ENCODE data around the gene SPON1.

The SPON1 gene

GRCh38 chr11:14259186-14259784, 296.8 kb downstream of the SPON1 start:
- no peak overlapping the region for H3K4me2 ChIP-seq (ENCODE audit: low read depth, low read length)
- H3F3A ChIP-seq (ENCODE audit: insufficient read depth, low read length) = no peaks in the 10 kb centered on the region
- H3K9me3 ChIP-seq (replicated peaks; ENCODE audit: insufficient read depth, low read length) = no peaks in the 10 kb centered on the region
- H3K27ac ChIP-seq (ENCODE audit: low read length) = no peak overlapping the region
- no peaks in the 10 kb centered on the region for H3K9me2 ChIP-seq (replicated peaks; ENCODE audit: insufficient read depth, low read length)
- DNase-seq = no peak
- TF ChIP-seq EZH2phosphoT487 (IDR thresholded peaks at IDR 0.05; ENCODE audit: low read length) = no peak
- TF ChIP-seq CTCF (IDR thresholded peaks at IDR 0.05; ENCODE audit: low read length) = no peak
- no peak for TF ChIP-seq EZH2 (optimal IDR thresholded peaks at IDR 0.05; ENCODE audit: low read depth, low read length)
- H3K4me3 ChIP-seq (ENCODE audit: low read length) = no peak overlapping the region
- H2AFZ ChIP-seq (ENCODE audit: low read length) = no peak overlapping the region
- H3K9ac ChIP-seq (ENCODE audit: low read length) = no peak overlapping the region
- H3K4me1 ChIP-seq (ENCODE audit: low read length) = no peaks in the 10 kb centered on the region
- no peaks in the 10 kb centered on the region for H4K20me1 ChIP-seq (ENCODE audit: insufficient read depth, low read length)
- H3K36me3 ChIP-seq (replicated peaks; ENCODE audit: insufficient read depth, low read length) = no peaks in the 10 kb centered on the region
- no peaks in the 10 kb centered on the region for H3K79me2 ChIP-seq (ENCODE audit: low read length)
- no peaks in the 10 kb centered on the region for H3K27me3 ChIP-seq (replicated peaks; ENCODE audit: insufficient read depth, low read length)

- H3F3A ChIP-seq (ENCODE audit: insufficient read depth, low read length) = no peaks in the 10 kb centered on the region
- TF ChIP-seq EZH2phosphoT487 (IDR thresholded peaks at IDR 0.05; ENCODE audit: low read length) = no peak
- no peak for TF ChIP-seq EZH2 (optimal IDR thresholded peaks at IDR 0.05; ENCODE audit: low read depth, low read length)
- TF ChIP-seq CTCF (IDR thresholded peaks at IDR 0.05; ENCODE audit: low read length) = no peak
- H3K9me2 ChIP-seq (replicated peaks; ENCODE audit: insufficient read depth, low read length) = no peaks in the 10 kb centered on the region
- H3K36me3 ChIP-seq (replicated peaks; ENCODE audit: insufficient read depth, low read length) = no peaks in the 10 kb centered on the region
- H3K4me1 ChIP-seq (ENCODE audit: low read length) = no peaks in the 10 kb centered on the region
- H3K27me3 ChIP-seq (replicated peaks; ENCODE audit: insufficient read depth, low read length) = no peaks in the 10 kb centered on the region
- no peak overlapping the region for H2AFZ ChIP-seq (ENCODE audit: low read length)
- no peaks in the 10 kb centered on the region for H3K79me2 ChIP-seq (ENCODE audit: low read length)
- H3K27ac ChIP-seq (ENCODE audit: low read length) = no peak overlapping the region
- H3K4me3 ChIP-seq (ENCODE audit: low read length) = no peak overlapping the region
- H4K20me1 ChIP-seq (ENCODE audit: insufficient read depth, low read length) = no peaks in the 10 kb centered on the region
- H3K4me2 ChIP-seq (ENCODE audit: low read depth, low read length) = no peak overlapping the region
- H3K9ac ChIP-seq (ENCODE audit: low read length) = no peak overlapping the region
- no peaks in the 10 kb centered on the region for H3K9me3 ChIP-seq (replicated peaks; ENCODE audit: insufficient read depth, low read length)
- DNase-seq = no peak
Measured at GRCh38 chr11:14259878-14260277, 297.4 kb downstream of the SPON1 start.

GRCh38 chr11:14261066-14261465, 298.5 kb downstream of the SPON1 start:
- DNase-seq = no peak
- Histone ChIP-seq H4K20me1 (ENCODE audit: insufficient read depth, low read length) (no peaks in the 10 kb centered on the region), H3K9ac (ENCODE audit: low read length) (no peak overlapping the region), H3K9me2 (replicated peaks; ENCODE audit: insufficient read depth, low read length) (no peaks in the 10 kb centered on the region), H3K27me3 (replicated peaks; ENCODE audit: insufficient read depth, low read length) (no peaks in the 10 kb centered on the region), H2AFZ (ENCODE audit: low read length) (no peak overlapping the region), H3K4me1 (ENCODE audit: low read length) (no peaks in the 10 kb centered on the region), H3K36me3 (replicated peaks; ENCODE audit: insufficient read depth, low read length) (no peaks in the 10 kb centered on the region), H3K4me2 (ENCODE audit: low read depth, low read length) (no peak overlapping the region), H3K27ac (ENCODE audit: low read length) (no peak overlapping the region), H3K9me3 (replicated peaks; ENCODE audit: insufficient read depth, low read length) (no peaks in the 10 kb centered on the region), H3K4me3 (ENCODE audit: low read length) (no peak overlapping the region), H3K79me2 (ENCODE audit: low read length) (no peaks in the 10 kb centered on the region), H3F3A (ENCODE audit: insufficient read depth, low read length) (no peaks in the 10 kb centered on the region)
- TF ChIP-seq CTCF (IDR thresholded peaks at IDR 0.05; ENCODE audit: low read length) (no peak), EZH2phosphoT487 (IDR thresholded peaks at IDR 0.05; ENCODE audit: low read length) (no peak), EZH2 (optimal IDR thresholded peaks at IDR 0.05; ENCODE audit: low read depth, low read length) (no peak)
